Ishikawa (cell line): ENCODE results near the gene TMC3.

Experiments
- CEBPB ChIP-seq: IDR thresholded peaks from 2 replicates; pipeline ENCODE4 v1.6.1; 2012
- CREB1 ChIP-seq: IDR thresholded peaks from 2 replicates; pipeline ENCODE4 v1.6.1; 2012; ENCODE audit warnings: low read depth
- EGR1 ChIP-seq: IDR thresholded peaks from 2 replicates; pipeline ENCODE4 v1.6.1; 2012
- EP300 ChIP-seq: IDR thresholded peaks from 2 replicates; pipeline ENCODE4 v1.6.1; 2012; ENCODE audit warnings: borderline replicate concordance
- FOXM1 ChIP-seq: IDR thresholded peaks from 2 replicates; pipeline ENCODE4 v1.6.1; 2012; ENCODE audit warnings: low read depth, borderline replicate concordance
- MAX ChIP-seq: IDR thresholded peaks from 2 replicates; pipeline ENCODE4 v1.6.1; 2012
- NFIC ChIP-seq: IDR thresholded peaks from 2 replicates; pipeline ENCODE4 v1.6.1; 2012
- RAD21 ChIP-seq: IDR thresholded peaks from 2 replicates; pipeline ENCODE4 v1.6.1; 2012; ENCODE audit warnings: low read depth
- REST ChIP-seq: IDR thresholded peaks from 2 replicates; pipeline ENCODE4 v1.6.1; 2012; ENCODE audit warnings: low read depth, mild to moderate bottlenecking
- TAF1 ChIP-seq: IDR thresholded peaks from 2 replicates; pipeline ENCODE4 v1.6.1; 2012; ENCODE audit warnings: low read depth, mild to moderate bottlenecking
- TCF12 ChIP-seq: IDR thresholded peaks from 2 replicates; pipeline ENCODE4 v1.6.1; 2012; ENCODE audit warnings: low read depth
- TEAD4 ChIP-seq: IDR thresholded peaks from 2 replicates; pipeline ENCODE4 v1.6.1; 2012
- USF1 ChIP-seq: IDR thresholded peaks from 2 replicates; pipeline ENCODE4 v1.6.1; 2012
- YY1 ChIP-seq: IDR thresholded peaks from 2 replicates; pipeline ENCODE4 v1.6.1; 2012; ENCODE audit warnings: low read depth
- ZBTB7A ChIP-seq: IDR thresholded peaks from 2 replicates; pipeline ENCODE4 v1.6.1; 2012; ENCODE audit warnings: low read depth

Gene TMC3

GRCh38 chr15:81317642-81318017 is 56.4 kb downstream of the TMC3 start:
- TF ChIP-seq RAD21 (no peak), EP300 (no peak), CEBPB (no peak), ZBTB7A (no peak), CREB1 (no peak), NFIC (no peak), YY1 (no peak), TAF1 (no peak), TCF12 (no peak), TEAD4 (no peak), FOXM1 (no peak), REST (no peak), MAX (no peak), USF1 (no peak)

GRCh38 chr15:81316267-81316666 is 57.7 kb downstream of the TMC3 start:
- TF ChIP-seq CEBPB (no peak), ZBTB7A (no peak), CREB1 (no peak), MAX (no peak), EGR1 (no peak)

- TF ChIP-seq EP300, result no peak
- TF ChIP-seq TAF1, result no peak
- TF ChIP-seq EGR1, result no peak
- no peak for TF ChIP-seq RAD21
- no peak for TF ChIP-seq TEAD4
- no peak for TF ChIP-seq CREB1
- no peak for TF ChIP-seq CEBPB
- no peak for TF ChIP-seq FOXM1
- TF ChIP-seq NFIC, result no peak
- no peak for TF ChIP-seq REST
- no peak for TF ChIP-seq MAX
- TF ChIP-seq ZBTB7A, result no peak
- no peak for TF ChIP-seq TCF12
- no peak for TF ChIP-seq USF1
- TF ChIP-seq YY1, result no peak
These were observed 58.4 kb downstream of the TMC3 start for GRCh38 chr15:81315452-81316175.

- no peak for TF ChIP-seq TAF1
- no peak for TF ChIP-seq RAD21
- no peak for TF ChIP-seq TEAD4
- TF ChIP-seq CEBPB, result no peak
- TF ChIP-seq YY1, result no peak
- TF ChIP-seq FOXM1, result no peak
- no peak for TF ChIP-seq TCF12
These were observed 59.6 kb downstream of the TMC3 start for GRCh38 chr15:81314378-81314777.

- TF ChIP-seq NFIC, result no peak
- TF ChIP-seq EGR1, result no peak
- no peak for TF ChIP-seq CREB1
- no peak for TF ChIP-seq MAX
- no peak for TF ChIP-seq CEBPB
- TF ChIP-seq TAF1, result no peak
- TF ChIP-seq YY1, result no peak
- TF ChIP-seq USF1, result no peak
- TF ChIP-seq EP300, result no peak
- no peak for TF ChIP-seq RAD21
- no peak for TF ChIP-seq TCF12
- TF ChIP-seq TEAD4, result no peak
- TF ChIP-seq ZBTB7A, result no peak
- no peak for TF ChIP-seq REST
- no peak for TF ChIP-seq FOXM1
These were observed 60.3 kb downstream of the TMC3 start for GRCh38 chr15:81313686-81314085.
